Endometrial microvascular endothelial cells (primary cell): Measurements from ENCODE around the gene GRB2. TPM values are rescaled to one million over a fixed set of nuclear protein-coding genes. Genes with fewer than 3 reads are reported as not detected.
"Not testable (repeated sequence)": the region's sequence is repeated elsewhere in the genome, so short reads cannot be mapped to it uniquely, and the experiment has no call there.

Experiments
- in situ Hi-C: cut with HindIII; loops from 2 replicates; pipeline ENCODE4 v1.10.0; 2017; ENCODE audit warnings: low sequenced_read_pairs, low pct_unique_long_range_greater_than_20kb; ENCODE audit errors: inconsistent ontology term
- total RNA-seq: library from RNA; depleted of rRNA; stranded (reverse); fragments of >200 nt; gene quantifications from one replicate; pipeline ENCODE4 v1.2.3, GENCODE V29; 2015; ENCODE audit errors: inconsistent ontology term

GRB2 gene
- total RNA-seq, 1 donor from 2014 or later = 81.3 TPM

- in situ Hi-C loops = no loop called here
These were observed 97.3 kb downstream of the GRB2 start for GRCh38 chr17:75307957-75308731.

GRCh38 chr17:75301502-75302206 lies 103.8 kb downstream of the GRB2 start:
- in situ Hi-C loops = no loop called here

- in situ Hi-C loops = no loop called here
These were observed 104.4 kb downstream of the GRB2 start for GRCh38 chr17:75301049-75301448.

- in situ Hi-C loops = no loop called here
These were observed 105.2 kb downstream of the GRB2 start for GRCh38 chr17:75300280-75300679.

- in situ Hi-C loops = no loop called here
These were observed 110.0 kb downstream of the GRB2 start for GRCh38 chr17:75295201-75296158.

- in situ Hi-C loops = not testable (repeated sequence)
These were observed 112.5 kb downstream of the GRB2 start for GRCh38 chr17:75292810-75293448.

GRCh38 chr17:75289832-75290337 lies 115.6 kb downstream of the GRB2 start:
- in situ Hi-C loops = no loop called here

- in situ Hi-C loops = no loop called here
These were observed 116.2 kb downstream of the GRB2 start, which contains the start of gene SLC25A19 for GRCh38 chr17:75289115-75289831. TSS of gene SLC25A19 (minus strand) at chr17:75289433. CDS start at chr17:75286764, 2,669 bp downstream.

GRCh38 chr17:75288770-75289114 lies 116.7 kb downstream of the GRB2 start:
- in situ Hi-C loops = no loop called here

- in situ Hi-C loops = no loop called here
These were observed 117.1 kb downstream of the GRB2 start for GRCh38 chr17:75288359-75288758.

GRCh38 chr17:75287221-75287620 lies 118.3 kb downstream of the GRB2 start:
- in situ Hi-C loops = no loop called here

GRCh38 chr17:75285123-75285522 lies 120.4 kb downstream of the GRB2 start:
- in situ Hi-C loops = no loop called here

GRCh38 chr17:75280189-75280588 lies 125.3 kb downstream of the GRB2 start:
- in situ Hi-C loops = not testable (repeated sequence)

- in situ Hi-C loops = no loop called here
These were observed 127.8 kb downstream of the GRB2 start for GRCh38 chr17:75277664-75278071.

GRCh38 chr17:75273977-75274708 lies 131.3 kb downstream of the GRB2 start:
- in situ Hi-C loops = no loop called here

- in situ Hi-C loops = no loop called here
These were observed 132.7 kb downstream of the GRB2 start for GRCh38 chr17:75272848-75273184.
